ENCODE results near the gene HAAO. TPM values are rescaled to one million over a fixed set of nuclear protein-coding genes. Genes with fewer than 3 reads are reported as not detected.

Gene HAAO
- total RNA-seq, 1 experiment from 2014 or later: 0.74 TPM

DNA sequence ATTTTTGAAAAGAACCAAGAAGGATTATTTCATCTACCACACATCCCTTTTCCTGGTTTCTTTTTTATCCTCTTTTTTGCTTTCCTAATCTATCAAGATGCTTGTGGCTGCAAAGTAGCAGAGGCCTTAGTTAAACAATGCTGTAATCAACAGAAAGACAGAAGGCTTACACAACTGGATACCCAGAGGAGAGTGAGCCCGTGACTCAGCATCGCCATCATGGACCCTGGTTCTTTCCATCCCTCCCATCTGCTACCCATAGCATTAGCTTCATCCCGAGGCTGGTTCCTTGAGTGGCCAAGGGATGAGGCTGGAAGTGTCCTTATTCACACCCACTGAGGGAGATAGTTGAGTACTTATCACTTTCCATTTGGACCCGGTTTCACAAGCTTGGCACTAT is 7.5 kb upstream of the HAAO start:
- in situ Hi-C loops (cut with HindIII; ENCODE audit: low pct_unique_long_range_greater_than_20kb, low sequenced_read_pairs) (no loop called here), intact Hi-C loops (cut with micrococcal nuclease; ENCODE audit: unreplicated experiment) (no loop called here)
- Histone ChIP-seq H3K27me3 (ENCODE audit: control insufficient read depth, insufficient read depth, low read length) (no peaks in the 10 kb centered on the region), H3K4me1 (ENCODE audit: control insufficient read depth, insufficient read depth, low read length) (no peaks in the 10 kb centered on the region), H3K36me3 (ENCODE audit: control insufficient read depth, insufficient read depth, low read length) (no peaks in the 10 kb centered on the region), H3K27ac (ENCODE audit: low read length) (no peak overlapping the region), H3K9me3 (ENCODE audit: control insufficient read depth, insufficient read depth, low read depth, low read length) (no peaks in the 10 kb centered on the region), H3K4me3 (ENCODE audit: low read depth in 2 of 2, low read length in 2 of 2) (no peak overlapping the region)
- DNase-seq (ENCODE audit: low read depth, low spot score) (no peak), ATAC-seq (no peak)
- ChIA-PET CTCF (no interaction called here), POLR2A (no interaction called here)
- no peak for TF ChIP-seq SIN3A (IDR thresholded peaks at IDR 0.05; ENCODE audit: borderline replicate concordance, insufficient read depth, low read depth, low read length)
- no peak for TF ChIP-seq POLR2AphosphoS5 (IDR thresholded peaks at IDR 0.05; ENCODE audit: low read depth, low read length)
- TF ChIP-seq, protein P1, sequence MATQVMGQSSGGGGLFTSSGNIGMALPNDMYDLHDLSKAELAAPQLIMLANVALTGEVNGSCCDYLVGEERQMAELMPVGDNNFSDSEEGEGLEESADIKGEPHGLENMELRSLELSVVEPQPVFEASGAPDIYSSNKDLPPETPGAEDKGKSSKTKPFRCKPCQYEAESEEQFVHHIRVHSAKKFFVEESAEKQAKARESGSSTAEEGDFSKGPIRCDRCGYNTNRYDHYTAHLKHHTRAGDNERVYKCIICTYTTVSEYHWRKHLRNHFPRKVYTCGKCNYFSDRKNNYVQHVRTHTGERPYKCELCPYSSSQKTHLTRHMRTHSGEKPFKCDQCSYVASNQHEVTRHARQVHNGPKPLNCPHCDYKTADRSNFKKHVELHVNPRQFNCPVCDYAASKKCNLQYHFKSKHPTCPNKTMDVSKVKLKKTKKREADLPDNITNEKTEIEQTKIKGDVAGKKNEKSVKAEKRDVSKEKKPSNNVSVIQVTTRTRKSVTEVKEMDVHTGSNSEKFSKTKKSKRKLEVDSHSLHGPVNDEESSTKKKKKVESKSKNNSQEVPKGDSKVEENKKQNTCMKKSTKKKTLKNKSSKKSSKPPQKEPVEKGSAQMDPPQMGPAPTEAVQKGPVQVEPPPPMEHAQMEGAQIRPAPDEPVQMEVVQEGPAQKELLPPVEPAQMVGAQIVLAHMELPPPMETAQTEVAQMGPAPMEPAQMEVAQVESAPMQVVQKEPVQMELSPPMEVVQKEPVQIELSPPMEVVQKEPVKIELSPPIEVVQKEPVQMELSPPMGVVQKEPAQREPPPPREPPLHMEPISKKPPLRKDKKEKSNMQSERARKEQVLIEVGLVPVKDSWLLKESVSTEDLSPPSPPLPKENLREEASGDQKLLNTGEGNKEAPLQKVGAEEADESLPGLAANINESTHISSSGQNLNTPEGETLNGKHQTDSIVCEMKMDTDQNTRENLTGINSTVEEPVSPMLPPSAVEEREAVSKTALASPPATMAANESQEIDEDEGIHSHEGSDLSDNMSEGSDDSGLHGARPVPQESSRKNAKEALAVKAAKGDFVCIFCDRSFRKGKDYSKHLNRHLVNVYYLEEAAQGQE (IDR thresholded peaks at IDR 0.05; ENCODE audit: insufficient read depth in 1 of 2, low read depth in 2 of 2, low read length in 1 of 2): no peak
- TF ChIP-seq, protein P2, sequence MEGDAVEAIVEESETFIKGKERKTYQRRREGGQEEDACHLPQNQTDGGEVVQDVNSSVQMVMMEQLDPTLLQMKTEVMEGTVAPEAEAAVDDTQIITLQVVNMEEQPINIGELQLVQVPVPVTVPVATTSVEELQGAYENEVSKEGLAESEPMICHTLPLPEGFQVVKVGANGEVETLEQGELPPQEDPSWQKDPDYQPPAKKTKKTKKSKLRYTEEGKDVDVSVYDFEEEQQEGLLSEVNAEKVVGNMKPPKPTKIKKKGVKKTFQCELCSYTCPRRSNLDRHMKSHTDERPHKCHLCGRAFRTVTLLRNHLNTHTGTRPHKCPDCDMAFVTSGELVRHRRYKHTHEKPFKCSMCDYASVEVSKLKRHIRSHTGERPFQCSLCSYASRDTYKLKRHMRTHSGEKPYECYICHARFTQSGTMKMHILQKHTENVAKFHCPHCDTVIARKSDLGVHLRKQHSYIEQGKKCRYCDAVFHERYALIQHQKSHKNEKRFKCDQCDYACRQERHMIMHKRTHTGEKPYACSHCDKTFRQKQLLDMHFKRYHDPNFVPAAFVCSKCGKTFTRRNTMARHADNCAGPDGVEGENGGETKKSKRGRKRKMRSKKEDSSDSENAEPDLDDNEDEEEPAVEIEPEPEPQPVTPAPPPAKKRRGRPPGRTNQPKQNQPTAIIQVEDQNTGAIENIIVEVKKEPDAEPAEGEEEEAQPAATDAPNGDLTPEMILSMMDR (IDR thresholded peaks at IDR 0.05): no peak
- BruUV-seq (replicated peaks): no TSS peak

DNA sequence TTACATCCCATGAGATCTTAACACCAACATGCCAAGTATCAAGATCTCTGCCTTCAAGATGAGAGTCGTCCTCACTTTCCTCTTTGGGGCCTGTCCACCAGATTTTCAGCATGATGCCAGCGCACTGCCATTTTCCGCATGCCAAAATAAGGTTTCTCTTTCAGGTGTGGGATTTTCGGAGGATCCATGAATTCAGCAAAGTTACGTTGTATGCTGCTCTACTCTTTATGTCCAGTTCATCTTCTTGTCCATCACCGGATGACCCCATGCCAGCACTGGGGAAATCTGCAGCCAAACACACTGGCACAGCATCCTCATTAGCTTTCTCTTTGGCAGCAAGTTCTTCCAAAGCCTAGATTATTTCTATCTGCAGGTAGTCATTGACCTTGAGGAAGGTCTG is 4.9 kb upstream of the HAAO start:
- POLR2A ChIA-PET: no interaction called here
- TF ChIP-seq POLR2AphosphoS5 (IDR thresholded peaks at IDR 0.05; ENCODE audit: low read depth, low read length) (no peak), SIN3A (IDR thresholded peaks at IDR 0.05; ENCODE audit: borderline replicate concordance, insufficient read depth, low read depth, low read length) (no peak), TCF7L2 (IDR thresholded peaks at IDR 0.05; ENCODE audit: low read depth, low read length) (no peak)
- TF ChIP-seq, protein P1 (IDR thresholded peaks at IDR 0.05; ENCODE audit: insufficient read depth in 1 of 2, low read depth in 2 of 2, low read length in 1 of 2): no peak
- TF ChIP-seq, protein P2 (IDR thresholded peaks at IDR 0.05): no peak
- no peak for DNase-seq (ENCODE audit: low read depth, low spot score)
- CTCF ChIA-PET: no interaction called here
- Histone ChIP-seq H3K4me3 (ENCODE audit: low read depth in 2 of 2, low read length in 2 of 2) (no peak overlapping the region), H3K4me1 (ENCODE audit: control insufficient read depth, insufficient read depth, low read length) (no peaks in the 10 kb centered on the region), H3K27ac (ENCODE audit: low read length) (no peak overlapping the region), H3K9me3 (ENCODE audit: control insufficient read depth, insufficient read depth, low read depth, low read length) (no peaks in the 10 kb centered on the region), H3K27me3 (ENCODE audit: control insufficient read depth, insufficient read depth, low read length) (no peaks in the 10 kb centered on the region), H3K36me3 (ENCODE audit: control insufficient read depth, insufficient read depth, low read length) (no peaks in the 10 kb centered on the region)
- BruUV-seq (replicated peaks): no TSS peak
- intact Hi-C loops (cut with micrococcal nuclease; ENCODE audit: unreplicated experiment) (no loop called here), in situ Hi-C loops (cut with HindIII; ENCODE audit: low pct_unique_long_range_greater_than_20kb, low sequenced_read_pairs) (no loop called here)
- ATAC-seq: no peak
